Anterior cingulate cortex (tissue), 58 donors: Measurements from ENCODE around the gene FERMT1.
"Not testable (repeated sequence)": the region's sequence is repeated elsewhere in the genome, so short reads cannot be mapped to it uniquely, and the experiment has no call there.

Source experiments
- DNase-seq, 58 donors: peaks; one replicate each; lab custom pipeline; 2025; lab: John Stamatoyannopoulos, UW

The FERMT1 gene

DNA sequence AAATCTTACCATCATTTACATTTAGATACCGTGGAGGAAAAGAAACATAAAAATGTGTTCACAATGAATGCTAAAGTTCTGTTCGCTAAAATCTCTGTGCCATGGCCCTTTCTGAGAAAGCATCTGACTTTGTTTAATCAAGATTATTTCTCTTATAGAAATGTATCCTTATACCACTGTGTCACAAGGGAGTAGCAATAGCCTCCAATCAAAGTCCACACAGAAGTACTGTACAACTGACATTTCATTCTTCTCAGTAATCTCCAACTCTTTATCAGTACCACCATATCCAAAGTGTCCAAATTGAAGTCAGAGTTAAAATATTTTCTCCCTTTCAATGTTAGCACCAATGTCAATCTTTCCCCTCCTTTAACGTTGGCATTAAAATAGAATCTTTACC lies 6.1 kb downstream of the FERMT1 start:
- no peak for DNase-seq

GRCh38 chr20:6115221-6115895 lies 7.5 kb downstream of the FERMT1 start:
- no peak for DNase-seq

DNA sequence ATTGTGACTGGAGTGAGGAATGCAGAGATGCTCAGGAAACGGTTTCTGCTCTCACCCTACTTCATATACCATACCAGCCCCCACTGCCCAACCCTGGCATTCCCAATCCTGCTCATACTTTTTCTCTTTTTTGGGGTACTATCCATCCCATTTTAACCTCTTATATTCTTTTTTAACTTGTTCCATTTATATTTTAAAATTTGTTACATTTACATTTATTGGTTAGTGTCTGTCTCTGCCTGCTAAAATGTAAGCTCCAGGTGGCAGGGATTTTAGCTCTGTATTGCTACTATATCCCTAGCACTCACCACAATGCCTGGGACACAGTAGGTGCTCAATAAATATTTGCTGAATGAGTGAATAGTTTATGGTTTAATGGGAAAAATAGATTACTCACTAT lies 8.1 kb downstream of the FERMT1 start:
- DNase-seq: no peak

DNA sequence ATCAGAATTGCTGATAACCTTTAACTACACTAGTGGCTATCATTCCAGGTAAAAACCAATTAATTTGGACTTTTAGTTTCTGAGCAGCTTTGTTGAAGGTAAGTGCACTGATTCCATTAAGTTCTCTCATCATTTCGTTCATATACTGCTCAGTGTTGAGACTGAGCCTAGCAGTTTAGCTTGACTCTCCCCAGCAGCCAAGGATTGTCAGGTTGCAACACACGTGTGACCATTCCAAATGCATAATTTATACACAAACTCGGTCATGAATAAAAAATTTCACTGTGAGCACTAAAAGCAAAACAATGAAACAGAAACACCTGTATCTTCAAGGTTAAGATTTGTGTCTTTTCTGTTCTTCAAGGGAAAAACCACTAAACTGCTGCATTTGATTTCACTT lies 8.9 kb downstream of the FERMT1 start:
- no peak for DNase-seq

- not testable (repeated sequence) for DNase-seq
Observed at GRCh38 chr20:6112965-6113364, 9.9 kb downstream of the FERMT1 start.

GRCh38 chr20:6108330-6108729 lies 14.5 kb downstream of the FERMT1 start:
- DNase-seq: no peak

GRCh38 chr20:6104493-6105188 lies 18.2 kb downstream of the FERMT1 start:
- no peak for DNase-seq

DNA sequence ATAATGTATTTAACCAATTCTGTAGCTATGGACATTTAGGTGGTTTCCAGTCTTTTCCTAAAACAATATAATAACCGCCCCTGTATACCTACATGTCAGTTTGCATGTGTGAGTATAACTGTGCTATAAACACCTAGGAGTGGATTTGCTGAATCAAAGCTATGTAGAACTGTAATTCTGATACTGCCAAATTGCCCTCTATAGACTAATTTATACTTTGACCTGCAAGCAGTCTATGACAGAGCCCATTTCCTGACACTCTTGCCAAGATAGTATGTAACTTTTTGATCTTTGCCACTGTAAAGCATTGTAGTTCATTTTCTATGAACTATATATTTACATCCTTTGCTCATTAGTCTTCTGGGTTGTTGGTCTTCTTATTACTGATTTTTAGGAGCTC lies 19.5 kb downstream of the FERMT1 start:
- DNase-seq: no peak

DNA sequence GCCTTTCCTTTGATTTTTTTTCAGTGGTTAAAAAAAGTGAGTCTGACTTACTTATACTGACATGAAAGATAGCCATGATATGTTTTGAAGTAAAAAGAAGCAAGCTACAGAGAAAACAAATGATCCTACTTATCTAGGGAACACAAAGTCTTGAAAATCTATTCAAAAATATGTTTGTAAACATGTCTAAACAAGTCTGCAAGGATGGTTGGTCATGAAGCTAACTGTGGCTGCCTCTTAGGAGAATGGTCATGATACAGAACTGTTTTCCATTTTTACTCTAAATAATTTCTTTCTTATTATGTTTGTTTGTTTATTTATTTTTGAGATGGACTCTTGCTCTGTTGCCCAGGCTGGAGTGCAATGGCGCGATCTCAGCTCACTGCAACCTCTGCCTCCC lies 21.5 kb downstream of the FERMT1 start:
- no peak for DNase-seq

GRCh38 chr20:6100246-6100645 lies 22.6 kb downstream of the FERMT1 start:
- DNase-seq: no peak

DNA sequence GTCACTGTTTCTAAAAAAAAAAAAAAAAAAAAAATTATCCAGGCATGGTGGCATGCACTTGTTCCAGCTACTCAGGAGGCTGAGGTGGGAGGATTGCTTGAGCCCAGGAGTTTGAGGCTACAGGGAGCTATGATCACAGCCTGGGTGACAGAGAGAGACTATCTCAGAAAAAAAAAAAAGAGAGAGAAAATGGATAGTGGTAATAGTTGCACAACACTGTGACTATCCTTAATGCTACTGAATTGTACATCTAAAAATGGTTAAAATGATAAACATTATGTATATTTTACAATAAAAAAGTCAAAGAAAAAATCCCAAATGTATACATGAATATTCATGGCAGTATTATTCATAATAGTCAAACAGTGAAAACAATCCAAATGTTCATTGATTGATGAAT lies 23.0 kb downstream of the FERMT1 start:
- DNase-seq: no peak

DNA sequence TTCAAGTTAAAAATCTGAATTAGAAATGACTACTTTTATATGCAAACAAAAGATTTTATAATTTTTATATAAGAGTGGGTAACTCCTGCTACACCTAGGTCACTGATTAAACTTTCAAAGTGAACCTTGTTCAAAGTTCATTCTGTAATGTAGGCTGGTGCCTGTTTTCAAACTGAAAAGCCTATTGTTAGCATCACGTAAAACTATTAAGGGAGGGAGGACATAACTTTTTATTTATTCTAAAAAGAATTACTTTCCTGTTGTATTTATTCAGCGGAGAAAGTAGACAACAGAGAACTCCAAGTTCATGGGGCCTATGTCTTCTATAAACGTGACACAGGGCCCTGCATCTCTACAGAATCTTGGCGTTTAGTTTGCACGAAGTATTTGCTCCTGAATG lies 27.4 kb downstream of the FERMT1 start:
- DNase-seq: no peak

- DNase-seq: no peak
Observed at GRCh38 chr20:6094565-6094964, 28.3 kb downstream of the FERMT1 start.

DNA sequence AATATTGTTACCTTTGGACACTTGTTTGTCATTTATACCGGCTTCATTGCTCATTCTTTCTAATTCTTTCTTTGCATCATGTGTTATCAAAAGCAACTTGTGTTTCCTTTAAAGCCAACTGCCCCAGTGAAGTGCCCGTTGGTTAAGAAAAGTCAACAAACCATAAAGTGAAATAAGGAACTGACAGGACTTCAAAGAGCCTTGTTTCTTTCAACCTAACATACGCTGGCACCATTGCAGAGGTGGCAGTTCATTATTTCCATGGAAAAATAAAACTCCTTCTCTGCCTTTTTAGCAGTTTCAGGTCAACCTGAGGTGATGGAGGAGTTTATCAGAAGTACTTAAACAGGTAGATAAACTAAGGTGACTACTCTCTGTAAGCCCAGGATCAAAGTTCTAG lies 28.8 kb downstream of the FERMT1 start:
- no peak for DNase-seq

DNA sequence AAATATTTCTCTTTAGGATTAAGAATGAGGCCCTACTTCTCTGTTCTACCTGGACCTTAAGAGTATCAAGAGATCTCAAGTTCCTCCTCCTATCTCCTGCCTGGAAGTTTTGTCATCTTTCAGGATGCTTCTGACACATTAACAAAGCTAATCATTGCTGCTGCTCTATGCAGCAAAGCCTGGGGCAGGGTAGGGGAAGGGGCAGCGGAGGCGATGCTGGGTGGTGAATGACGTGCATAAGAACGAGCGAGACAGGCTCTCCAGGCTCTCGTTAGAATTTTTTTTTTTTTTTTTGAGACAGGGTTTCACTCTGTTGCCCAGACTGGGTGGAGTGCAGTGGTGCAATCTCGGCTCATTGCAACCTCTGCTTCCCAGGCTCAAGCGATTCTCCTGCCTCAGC lies 31.2 kb downstream of the FERMT1 start:
- DNase-seq: no peak

DNA sequence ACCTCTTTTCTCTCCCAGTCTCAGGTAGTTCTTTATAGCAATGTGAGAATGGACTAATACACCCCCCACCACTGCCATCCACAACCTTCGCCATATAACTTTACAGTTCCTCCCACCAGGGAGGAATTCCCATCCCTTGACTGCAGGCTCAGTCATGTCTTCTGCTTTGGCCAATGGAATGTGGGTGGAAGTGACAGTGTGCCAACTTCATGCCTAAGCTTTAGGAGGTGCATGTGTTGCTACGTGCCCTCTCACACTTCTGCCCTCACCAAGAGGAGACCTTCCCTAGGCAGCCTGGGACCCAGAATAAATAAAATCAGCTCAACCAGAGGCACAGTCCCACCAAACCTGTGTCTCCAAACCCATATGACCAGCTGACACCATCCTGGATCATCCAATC lies 36.0 kb downstream of the FERMT1 start:
- no peak for DNase-seq

- no peak for DNase-seq
Observed at GRCh38 chr20:6083926-6084325, 38.9 kb downstream of the FERMT1 start.

DNA sequence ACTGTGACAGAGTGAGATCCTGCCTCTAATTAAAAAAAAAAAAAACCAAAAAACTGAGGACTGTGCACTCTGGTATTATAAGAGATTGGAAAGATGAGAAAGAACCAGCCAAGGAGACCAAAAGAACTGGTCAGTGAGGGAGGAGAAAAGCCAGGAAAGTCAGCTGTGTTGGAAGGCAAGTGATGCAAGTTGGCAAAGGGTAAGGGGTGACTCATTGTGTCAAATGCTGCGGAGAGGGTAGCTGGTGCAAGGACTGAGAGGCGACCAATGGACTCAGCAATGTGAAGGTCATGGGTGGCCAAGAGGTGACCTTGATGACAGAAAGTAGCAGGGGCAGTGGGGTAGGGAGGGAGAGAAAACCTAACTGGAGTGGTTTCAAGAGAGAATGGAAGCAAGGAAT lies 41.6 kb downstream of the FERMT1 start:
- peak in 2 of 58 donors; percentile 2 to 4 for DNase-seq

- DNase-seq: no peak
Observed at GRCh38 chr20:6079016-6079415, 43.8 kb downstream of the FERMT1 start.

DNA sequence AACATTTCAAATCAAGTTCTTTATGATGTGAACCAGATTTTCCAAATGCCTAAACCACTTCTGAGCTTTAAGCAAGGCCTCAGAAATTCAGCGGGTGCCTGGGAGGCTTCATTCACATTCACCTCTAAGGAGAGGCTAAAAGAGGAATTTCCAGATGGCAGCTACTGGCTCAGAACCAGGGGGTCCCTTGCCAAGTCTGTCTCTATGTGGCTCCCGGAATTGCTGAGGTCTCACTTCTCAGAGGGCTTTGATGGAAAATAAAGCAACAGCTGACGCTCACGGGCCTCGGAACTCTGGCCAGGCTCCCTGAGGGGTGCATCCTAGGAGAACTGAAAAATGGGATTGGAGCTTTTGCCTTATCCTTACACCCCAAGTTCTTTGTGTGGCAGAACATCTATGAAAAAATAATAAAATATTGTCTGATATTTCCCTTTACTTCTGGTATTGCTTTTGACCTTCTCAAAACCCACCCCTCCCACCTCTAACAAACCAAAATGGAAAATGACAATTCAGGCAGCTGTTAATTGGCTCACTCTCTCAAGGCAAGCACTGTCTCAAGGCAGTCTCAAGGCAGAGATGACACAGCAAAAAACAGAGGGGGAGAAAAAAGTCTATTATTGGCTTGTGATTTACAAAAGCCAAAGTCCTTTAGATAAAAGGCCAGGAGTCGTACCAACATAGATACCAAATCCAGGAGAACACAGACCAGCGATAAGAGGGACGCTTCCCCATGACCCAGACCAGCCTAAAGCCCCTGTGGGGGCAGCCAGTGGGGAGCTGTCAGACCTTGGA lies 47.2 kb downstream of the FERMT1 start:
- DNase-seq: peak in 28 of 58 donors; percentile 5 to 56 (median 22)

- DNase-seq: no peak
Observed at GRCh38 chr20:6074784-6075183, 48.0 kb downstream of the FERMT1 start.

DNA sequence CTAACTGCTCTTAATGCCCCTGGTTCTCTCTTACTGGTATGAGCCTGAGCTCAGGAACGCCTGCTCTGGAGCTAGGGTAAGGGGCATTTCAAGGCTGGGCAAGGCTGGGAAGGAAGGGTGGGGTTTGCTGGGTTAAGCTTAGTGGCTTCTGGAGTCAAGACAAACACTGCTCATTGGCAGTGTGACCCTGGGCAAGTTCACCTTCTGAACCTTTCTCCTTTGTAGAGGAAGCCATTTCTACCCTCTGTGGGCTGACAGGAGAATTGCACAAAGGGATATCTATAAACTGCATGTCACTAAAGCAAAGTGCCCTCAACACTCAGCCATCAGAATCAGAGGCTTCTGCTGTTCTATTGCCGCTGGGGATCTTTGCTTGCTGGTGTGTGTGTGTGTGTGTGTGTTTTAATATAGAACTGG lies 48.7 kb downstream of the FERMT1 start:
- no peak for DNase-seq
